Measurements from ENCODE around the gene HSD3B7. TPM values are rescaled to one million over a fixed set of nuclear protein-coding genes. Genes with fewer than 3 reads are reported as not detected.
A peak's percentile ranks its signal among the peaks of the same experiment; 100 is the strongest.

Gene HSD3B7
- total RNA-seq, 4 donors from 2014 or later: 12.4 to 29.8 (median 19.0) TPM

- intact Hi-C loops (cut with DNase I; ENCODE audit: low total_unique reads): no loop called here
- H3K4me3 ChIP-seq (ENCODE audit: low read depth, poor library complexity, severe bottlenecking): no peak overlapping the region
- 73 to 79% methylated on average over 11 of the region's 11 CpGs for WGBS, 2 donors
- TF ChIP-seq POLR2A (IDR thresholded peaks at IDR 0.05) (no peak), CTCF (IDR thresholded peaks at IDR 0.05) (no peak)
- no peak for DNase-seq (ENCODE audit: low spot score in 2 of 2)
These were observed 10.9 kb downstream of the HSD3B7 start for GRCh38 chr16:30995927-30996323.

- 16 to 19% methylated on average over 21 to 22 of the region's 23 CpGs for WGBS, 2 donors
- peak overlapping the region; percentile 38 for H3K4me3 ChIP-seq (ENCODE audit: low read depth, poor library complexity, severe bottlenecking)
- no peak for DNase-seq (ENCODE audit: low spot score in 2 of 2)
- no peak for TF ChIP-seq POLR2A (IDR thresholded peaks at IDR 0.05)
- no peak for TF ChIP-seq CTCF (IDR thresholded peaks at IDR 0.05)
- intact Hi-C loops (cut with DNase I; ENCODE audit: low total_unique reads): no loop called here
These were observed 11.4 kb downstream of the HSD3B7 start for GRCh38 chr16:30996324-30996984.

- TF ChIP-seq POLR2A (IDR thresholded peaks at IDR 0.05) (no peak), CTCF (IDR thresholded peaks at IDR 0.05) (no peak)
- intact Hi-C loops (cut with DNase I; ENCODE audit: low total_unique reads): no loop called here
- DNase-seq (ENCODE audit: low spot score in 2 of 2): peak; percentile 82 to 96
- peak overlapping the region; percentile 38 for H3K4me3 ChIP-seq (ENCODE audit: low read depth, poor library complexity, severe bottlenecking)
- 4% methylated on average over 28 to 48 of the region's 60 CpGs for WGBS, 2 donors
These were observed 12.1 kb downstream of the HSD3B7 start for GRCh38 chr16:30996985-30997724.

- intact Hi-C loops (cut with DNase I; ENCODE audit: low total_unique reads): no loop called here
These were observed 13.0 kb downstream of the HSD3B7 start for GRCh38 chr16:30997725-30998711.

More at GRCh38 chr16:30997725-30998711, 13.0 kb downstream of the HSD3B7 start:
- DNase-seq (ENCODE audit: low spot score in 2 of 2): no peak
- peak overlapping the region; percentile 34 for H3K4me3 ChIP-seq (ENCODE audit: low read depth, poor library complexity, severe bottlenecking)
- TF ChIP-seq POLR2A (IDR thresholded peaks at IDR 0.05) (no peak), CTCF (IDR thresholded peaks at IDR 0.05) (no peak)
- WGBS, 2 donors: 37 to 53% methylated on average over 21 of the region's 21 CpGs
